ENCODE data around the gene TEAD2.
"Not testable (repeated sequence)": the region's sequence is repeated elsewhere in the genome, so short reads cannot be mapped to it uniquely, and the experiment has no call there.

Gene TEAD2

DNA sequence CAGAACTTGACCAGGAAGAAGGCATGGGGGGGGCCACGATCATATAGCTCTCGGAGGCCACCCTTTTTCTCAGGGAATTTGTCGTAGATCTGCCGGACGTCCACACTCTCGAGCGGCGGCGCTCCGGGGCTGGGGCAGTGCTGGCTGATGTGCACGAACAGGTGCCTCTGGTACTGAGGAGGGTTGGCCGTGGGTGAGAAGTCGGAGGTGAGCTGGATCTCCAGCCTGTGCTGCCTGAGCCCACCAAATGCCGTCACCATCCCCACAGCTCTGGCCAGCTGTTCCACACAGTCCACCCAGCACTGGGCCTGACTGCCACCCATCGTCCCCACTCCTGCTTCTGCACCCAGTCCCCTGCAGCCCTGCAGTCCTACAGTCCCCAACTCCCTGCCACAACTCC, 15.0 kb downstream of the TEAD2 start:
- DNase-seq, result no peak

DNA sequence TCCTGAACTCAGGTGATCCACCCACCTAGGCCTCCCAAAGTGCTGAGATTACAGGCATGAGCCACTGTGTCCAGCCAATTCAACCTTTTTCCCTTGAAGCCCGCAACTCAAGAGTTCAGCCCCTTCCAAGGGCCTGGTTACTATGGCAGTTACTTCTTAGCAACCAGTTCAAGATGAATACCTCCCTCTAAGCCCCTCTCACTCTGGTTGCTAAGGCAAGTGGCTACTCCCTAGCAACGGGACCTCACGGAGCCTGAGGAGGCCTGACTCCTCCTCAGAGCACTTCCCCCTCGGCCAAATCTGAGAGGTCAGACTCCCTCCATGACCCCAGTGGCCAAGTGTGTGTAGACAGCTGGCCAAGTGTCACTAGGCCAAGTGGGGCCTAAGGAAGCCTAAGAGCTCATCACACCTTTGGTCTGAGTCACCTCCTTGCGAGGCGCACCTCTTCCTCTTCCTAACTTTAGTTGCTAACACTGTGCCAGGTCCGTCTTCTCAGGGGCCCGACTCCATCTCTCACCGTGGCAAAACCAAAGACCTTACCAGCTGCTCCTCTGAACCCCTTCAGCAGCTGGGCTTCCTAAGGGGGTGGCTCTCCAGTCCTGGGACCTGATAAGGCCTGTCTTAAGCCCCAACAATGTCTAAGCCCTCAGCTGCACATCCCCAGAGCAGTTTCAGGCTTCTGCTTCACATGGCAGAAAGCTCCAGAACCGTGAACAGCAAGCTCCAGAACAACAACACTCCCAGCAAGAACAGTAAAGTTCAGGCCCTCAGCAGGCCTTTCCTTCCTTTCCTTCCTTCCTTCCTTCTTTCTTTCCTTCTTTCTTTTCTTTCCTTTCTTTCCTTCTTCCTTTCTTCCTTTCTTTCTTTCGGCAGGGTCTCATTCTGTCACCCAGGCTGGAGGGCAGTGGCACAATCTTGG, 17.5 kb downstream of the TEAD2 start:
- no peak for DNase-seq

DNA sequence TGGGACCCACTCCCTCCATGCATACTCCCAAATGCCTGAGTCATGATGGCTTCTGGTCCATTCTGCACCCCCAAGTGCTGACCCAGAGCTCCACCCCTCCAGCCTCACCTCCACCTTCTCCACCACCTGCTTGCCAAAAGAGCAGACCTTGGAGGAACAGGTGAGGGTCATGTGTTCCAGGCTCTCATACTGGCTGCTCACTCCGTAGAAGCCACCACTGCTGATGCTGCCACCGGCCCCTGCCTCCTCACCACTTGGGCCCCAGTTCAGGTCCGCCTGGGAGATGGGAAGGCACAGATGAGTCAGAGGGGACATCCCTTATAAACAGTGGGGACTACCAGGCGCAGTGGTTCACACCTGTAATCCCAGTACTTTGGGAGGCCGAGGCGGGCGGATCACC, 19.1 kb downstream of the TEAD2 start:
- DNase-seq, result no peak

DNA sequence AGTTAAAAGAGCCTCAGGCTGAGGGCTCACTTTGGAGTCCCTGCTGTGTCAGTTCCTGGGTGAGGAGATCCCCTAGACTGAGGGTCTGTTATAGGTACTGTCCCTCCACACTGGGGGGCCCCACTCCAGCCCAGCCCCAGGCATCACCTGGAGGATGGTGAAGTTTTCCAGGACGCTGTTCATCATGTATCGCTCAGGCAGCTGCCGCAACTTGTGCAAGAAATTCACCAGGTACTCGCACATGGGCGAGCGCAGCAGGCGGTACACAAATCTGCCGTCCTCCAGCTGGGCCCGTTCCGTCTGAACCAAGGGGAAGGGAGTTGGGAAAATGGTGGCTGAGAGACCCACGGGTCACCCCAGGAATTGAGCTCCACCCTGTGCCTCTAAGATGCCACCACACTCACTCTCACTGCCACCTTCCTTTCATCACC, 19.9 kb downstream of the TEAD2 start:
- DNase-seq, result no peak

DNA sequence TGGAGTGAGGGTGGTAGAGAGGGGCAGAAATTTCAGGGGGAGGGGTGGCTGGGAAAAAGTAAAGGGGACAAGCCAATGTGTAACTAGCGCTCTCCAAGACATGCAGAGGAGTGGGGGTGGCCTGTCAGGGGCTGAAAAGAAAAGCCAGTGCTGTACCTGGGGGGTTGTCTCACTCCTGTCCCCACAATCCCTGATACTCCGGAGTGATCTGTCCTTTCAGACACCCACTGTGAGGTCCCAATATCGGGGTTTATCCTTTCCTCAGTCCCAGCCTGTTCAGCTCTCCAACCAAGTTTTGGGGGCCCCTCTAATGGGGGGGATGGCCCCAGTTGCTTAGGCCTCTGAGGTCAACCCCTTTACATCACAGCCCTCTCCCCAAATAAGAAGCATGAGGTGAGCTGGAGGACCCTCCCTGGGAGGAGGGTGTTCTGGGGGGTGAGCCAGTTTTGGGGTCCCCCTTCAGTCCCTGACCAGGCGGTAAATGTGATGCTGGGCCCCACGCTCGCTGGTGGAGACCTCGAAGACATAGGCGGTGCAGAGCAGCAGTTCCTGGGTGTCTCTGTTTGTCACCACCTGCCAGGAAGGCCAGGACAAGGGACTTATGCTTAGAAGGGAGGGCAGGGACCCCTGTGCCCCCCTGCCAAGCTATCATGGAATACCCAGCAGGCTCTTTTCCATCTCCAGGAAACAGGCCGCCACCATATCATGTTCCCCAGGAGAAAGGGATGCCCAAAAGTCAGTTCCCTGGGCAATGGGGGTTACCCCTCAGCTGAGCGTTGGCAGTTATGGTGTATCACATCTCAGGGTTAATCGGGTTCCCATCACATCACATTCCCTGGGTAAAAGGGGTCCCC, 21.1 kb downstream of the TEAD2 start:
- no peak for DNase-seq

DNA sequence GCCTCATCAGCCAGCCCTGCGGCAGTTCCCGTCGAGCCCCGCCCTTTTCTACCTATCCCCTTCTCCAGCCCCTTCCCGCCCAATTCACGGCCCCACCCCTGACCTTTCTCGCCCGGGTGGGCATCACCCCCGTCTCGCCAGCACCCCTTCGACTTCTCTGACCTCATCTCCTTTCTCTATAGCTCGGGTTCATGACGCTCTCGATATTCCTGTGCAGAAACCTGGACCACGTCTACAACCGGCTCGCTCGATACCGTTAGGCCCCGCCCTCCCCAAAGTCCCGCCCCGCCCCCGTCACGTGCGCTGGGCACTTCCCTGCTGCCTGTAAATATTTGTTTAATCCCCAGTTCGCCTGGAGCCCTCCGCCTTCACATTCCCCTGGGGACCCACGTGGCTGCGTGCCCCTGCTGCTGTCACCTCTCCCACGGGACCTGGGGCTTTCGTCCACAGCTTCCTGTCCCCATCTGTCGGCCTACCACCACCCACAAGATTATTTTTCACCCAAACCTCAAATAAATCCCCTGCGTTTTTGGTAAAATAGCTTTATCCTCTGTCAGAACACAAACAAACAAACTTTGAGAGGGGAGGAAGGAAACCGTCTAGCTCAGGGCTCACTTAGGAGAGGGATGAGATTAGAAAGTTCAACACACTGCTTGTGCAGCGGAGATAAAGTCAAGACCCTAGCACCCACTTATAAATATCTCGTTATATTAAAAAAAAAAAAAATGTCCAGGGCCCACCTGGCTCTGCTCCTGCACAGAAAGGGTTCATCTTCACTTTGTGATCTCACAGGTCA, 21.9 kb downstream of the TEAD2 start:
- DNase-seq, result peak; percentile 70

DNA sequence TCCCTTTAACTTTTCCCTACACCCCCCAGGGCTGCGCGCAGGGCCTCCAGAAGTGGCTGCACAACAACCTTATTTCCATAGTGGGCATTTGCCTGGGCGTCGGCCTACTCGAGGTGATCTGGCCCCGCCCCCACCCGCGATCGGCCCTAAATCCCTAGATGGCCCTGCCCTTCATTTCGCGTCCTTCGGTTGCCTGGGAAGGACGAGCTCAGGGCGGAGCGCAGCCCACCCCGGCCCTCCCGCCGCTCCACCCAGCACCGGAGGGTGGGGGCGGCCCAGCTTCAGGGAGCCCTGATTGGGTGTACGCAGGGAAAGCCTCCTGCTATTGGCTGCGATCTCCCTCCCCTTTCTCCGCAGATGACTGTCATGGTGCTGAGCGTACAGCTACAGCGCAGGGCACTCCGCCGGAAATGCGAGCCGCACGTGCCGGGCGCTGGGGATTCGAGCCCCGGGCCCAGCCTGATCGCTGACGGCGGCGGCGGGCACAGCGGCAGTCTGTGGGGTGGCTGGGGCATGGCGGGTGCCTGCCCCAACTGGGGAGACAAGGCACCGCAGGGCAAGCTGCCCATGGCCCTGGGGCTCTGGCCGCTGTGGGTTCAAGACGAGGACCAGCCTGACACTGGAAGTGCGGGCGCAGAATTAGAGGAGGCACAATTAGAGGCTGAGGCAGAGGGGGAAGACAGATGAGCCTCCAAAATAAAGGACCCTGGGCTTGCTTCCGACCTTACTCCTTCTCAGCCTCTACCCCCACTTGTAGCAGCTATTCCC, 22.7 kb downstream of the TEAD2 start:
- peak; percentile 60 for DNase-seq

DNA sequence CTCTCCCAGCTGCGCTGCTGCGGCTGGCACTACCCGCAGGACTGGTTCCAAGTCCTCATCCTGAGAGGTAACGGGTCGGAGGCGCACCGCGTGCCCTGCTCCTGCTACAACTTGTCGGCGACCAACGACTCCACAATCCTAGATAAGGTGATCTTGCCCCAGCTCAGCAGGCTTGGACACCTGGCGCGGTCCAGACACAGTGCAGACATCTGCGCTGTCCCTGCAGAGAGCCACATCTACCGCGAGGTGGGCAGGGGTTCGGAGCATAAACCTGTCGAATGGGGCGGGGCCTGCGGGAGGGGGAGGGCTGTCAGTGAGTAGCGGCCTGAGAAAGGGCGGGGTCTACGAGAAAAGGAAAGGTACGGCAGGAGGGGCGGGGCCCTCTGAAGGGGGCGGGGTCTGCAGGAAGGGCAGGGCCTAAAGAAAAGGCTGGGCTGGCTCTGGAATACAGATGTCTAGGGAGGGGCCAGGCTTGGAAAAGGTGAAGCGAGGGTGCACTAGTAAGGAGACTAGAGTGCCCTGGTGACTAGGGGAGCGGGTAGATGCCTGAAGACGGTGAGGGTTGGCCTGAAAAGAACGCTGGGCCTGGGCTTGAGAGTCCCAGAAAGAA, 23.4 kb downstream of the TEAD2 start:
- peak; percentile 38 for DNase-seq

DNA sequence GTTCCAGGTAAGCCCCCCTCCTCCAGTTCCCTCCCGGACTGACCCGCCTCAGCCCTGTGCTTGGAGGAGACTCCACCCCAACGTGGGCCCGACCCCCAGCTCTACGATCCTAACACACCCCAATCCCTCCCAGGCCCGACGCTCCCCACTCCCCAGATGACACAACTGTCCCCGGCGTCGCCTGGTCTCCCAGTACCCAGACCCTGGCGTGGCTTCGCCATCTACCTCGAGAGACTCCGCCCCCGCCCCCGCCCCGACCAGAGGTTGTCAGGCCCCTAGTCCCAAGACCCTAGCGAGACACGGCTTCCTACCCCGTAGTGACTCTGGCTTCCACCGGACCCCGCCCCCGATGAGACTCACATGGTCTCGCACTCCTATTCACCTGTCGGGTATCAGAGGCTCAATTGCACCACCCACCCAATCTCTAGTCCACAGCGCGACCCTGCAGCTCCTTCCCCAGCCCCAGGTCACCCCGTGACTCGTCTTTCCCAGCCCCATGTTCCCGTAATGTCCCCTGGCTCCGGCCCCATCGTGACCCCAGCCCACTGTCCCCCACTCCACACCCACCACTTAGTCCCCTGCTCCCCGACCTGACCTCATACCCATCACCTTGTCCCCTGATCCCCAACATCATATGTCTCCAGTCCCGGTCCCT, 24.1 kb downstream of the TEAD2 start:
- DNase-seq, result no peak

DNA sequence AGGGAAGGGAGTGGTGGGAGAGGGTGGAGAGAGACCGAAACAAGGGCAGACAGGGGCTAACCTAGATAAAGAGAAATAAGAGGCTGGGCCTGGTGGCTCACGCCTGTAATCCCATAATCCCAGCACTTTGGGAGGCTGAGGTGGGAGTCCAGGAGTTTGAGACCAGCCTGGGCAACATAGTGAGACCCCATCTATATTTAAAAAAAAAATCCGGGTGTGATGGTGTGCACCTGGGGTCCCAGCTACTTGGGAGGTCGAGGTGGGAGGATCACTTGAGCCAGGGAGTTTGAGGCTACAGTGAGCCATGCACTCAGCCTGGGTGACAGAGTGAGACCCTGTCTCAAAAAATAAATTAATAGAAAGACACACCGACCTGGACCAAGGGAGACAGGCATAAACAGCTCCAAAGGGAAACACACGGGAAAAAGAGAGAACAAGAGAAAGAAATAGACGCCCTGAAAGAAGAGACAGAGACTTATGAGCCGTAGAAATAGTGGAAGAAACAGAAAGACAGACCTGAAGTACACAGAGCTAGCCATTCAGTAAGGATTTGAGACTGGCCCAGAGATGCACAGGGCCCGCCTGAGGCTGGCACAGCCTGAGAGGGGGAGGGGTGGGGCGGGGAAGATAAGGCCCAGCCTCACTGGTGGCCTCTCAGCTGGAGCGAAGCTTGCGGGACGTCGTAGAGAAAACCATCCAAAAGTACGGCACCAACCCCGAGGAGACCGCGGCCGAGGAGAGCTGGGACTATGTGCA, 24.8 kb downstream of the TEAD2 start:
- no peak for DNase-seq

DNA sequence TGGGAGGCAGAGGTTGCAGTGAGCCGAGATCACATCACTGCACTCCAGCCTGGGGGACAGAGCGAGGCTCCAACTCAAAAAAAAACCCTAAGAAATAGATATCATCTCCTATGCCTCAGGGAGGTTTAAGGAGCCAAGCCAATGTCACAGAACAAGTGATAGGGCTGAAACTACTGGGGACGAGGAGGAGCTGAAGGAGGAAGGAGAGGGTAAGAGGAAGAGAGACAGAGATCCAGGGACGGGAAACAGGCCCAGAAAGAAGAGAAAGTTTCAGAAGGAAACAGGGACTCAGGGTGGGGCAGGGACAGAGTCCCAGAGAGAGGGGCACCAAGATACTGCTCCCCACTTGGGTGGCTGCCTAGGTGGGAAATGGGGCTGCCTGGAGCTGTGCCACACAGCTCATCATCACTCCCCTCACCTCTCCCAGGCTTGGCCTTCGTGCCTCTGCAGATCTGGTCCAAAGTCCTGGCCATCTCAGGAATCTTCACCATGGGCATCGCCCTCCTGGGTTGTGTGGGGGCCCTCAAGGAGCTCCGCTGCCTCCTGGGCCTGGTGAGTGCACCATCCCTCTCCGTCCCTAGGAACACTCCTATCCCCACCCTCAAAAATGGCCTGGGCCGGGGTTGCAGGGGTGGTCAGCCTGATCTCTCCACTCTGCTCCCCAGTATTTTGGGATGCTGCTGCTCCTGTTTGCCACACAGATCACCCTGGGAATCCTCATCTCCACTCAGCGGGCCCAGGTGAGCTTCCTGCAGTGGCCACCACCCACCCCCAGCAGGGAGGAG, 25.5 kb downstream of the TEAD2 start:
- DNase-seq, result no peak

DNA sequence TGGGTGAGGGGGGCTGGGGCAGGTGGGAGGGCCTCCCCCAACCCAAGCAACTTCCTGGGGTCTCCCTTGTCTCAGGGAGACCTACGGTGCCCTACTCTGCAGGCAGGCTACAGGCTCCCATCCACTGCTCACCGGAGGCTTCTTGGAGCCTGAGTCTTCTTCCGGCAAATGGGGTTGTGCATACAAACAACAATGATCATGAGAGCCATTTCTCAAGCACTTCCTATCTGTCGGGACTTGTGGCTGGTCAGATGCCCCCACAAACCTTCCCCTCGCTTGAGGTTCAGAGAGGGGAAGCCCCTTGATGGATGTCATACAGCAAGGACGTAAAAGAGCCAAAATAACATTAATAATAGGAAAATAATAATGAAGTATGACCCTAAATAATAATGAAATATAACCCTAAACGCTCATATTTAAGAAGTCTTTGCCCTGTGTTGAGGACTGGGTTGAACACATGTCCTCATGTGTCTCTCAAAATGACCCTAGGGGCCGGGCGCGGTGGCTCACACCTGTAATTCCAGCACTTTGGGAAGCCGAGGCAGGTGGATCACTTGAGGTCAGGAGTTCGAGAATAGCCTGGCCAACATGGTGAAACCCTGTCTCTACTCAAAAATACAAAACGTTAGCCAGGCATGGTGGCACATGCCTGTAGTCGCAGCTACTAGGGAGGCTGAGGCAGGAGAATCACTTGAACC, 26.3 kb downstream of the TEAD2 start:
- DNase-seq, result no peak

DNA sequence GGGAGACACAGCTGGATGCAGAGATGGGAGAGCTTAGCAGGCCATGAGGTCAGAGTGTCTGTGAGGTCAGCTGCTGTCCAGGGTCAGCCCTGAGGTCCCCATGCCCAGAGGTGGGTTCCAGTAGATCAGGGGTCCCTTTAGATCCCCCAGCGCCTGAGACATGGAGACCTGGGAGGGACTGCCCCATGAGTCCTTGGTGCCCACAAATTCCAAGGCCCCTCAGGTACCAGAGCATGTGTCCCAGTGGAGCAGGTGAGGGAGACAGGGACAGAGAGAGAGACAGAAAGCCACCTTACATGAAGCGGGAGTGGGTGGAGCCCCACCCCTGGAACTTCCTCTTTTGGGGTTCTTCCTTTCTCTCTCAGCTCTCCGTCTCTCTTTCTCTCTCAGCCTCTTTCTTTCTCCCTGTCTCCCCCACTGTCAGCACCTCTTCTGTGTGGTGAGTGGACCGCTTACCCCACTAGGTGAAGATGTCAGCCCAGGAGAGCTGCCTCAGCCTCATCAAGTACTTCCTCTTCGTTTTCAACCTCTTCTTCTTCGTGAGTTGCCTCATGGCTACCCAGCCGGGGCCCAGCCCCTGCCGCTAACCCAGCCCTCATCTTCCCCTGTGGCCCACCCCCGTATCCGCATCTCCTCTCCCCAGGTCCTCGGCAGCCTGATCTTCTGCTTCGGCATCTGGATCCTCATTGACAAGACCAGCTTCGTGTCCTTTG, 27.0 kb downstream of the TEAD2 start, which contains the start of gene CD37:
Gene CD37, plus strand, starts transcription at position 336 of the 713 bp plus-strand sequence. Its CDS starts 135 bp downstream, at position 471.
- no peak for DNase-seq

DNA sequence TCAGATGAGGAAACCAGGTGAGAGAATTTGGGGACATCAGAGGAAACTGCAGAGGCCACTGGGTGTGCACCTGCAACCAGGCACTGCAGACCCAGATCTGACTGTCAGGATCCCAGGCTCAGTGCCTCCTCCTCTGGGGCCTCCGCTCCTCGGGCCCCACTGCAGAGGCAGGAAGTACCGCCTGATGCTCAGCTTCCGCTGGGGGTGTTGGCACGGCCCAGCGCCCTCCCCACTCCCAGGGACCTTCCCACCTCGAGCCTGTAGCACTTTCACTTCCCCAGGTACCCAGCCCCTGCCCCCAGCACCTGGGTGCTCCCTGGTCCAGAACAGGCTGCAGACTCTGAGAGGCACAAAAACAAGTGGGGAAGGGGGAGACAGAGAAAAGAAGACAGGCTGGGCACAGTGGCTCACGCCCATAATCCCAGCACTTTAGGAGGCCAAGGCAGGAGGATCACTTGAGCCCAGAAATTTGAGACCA, 28.4 kb downstream of the TEAD2 start:
- no peak for DNase-seq

DNA sequence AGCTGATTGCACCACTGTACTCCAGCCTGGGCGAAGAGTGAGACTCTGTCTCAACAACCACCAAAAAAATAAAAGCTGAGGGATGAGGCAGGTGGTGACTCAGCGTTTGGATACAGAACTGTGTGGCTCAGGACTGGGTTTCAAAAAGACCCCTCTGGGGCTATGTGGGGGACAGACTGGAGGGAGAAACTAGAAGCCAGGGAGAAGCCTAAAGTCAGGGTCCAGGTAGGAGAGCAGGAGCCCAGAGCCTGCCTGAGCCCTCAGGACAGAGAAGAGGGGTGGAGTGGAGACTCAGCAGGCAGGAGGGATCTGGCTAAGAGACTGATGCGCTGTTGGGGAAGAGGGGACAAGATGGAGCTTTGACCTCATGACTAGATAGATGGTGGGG, 28.8 kb downstream of the TEAD2 start:
- no peak for DNase-seq

DNA sequence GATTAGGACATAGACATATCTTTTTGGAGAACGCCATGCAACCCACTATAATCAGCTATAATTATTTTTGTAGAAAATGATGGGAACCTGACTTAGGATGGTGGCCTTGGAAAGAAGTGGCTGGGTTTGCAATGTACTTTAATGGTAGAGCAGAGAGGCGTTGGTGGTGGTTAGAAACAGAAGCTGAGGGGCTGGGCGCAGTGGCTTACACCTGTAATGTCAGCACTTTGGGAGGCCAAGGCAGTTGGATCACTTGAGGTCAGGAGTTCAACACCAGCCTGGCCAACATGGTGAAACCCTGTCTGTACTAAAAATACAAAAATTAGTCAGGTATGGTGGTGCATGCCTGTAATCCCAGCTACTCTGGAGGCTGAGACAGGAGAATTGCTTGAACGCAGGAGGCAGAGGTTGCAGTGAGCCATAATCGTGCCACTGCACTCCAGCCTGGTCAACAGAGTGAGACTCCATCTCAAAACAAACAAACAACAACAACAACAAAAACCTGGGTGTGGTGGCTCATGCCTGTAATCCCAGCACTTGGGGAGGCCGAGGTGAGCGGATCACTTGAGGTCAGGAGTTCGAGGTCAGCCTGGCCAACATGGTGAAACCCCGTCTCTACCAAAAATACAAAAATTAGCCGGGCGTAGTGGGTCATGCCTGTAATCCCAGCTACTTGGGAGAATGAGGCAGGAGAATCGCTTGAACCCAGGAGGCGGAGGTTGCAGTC, 29.4 kb downstream of the TEAD2 start:
- not testable (repeated sequence) for DNase-seq

DNA sequence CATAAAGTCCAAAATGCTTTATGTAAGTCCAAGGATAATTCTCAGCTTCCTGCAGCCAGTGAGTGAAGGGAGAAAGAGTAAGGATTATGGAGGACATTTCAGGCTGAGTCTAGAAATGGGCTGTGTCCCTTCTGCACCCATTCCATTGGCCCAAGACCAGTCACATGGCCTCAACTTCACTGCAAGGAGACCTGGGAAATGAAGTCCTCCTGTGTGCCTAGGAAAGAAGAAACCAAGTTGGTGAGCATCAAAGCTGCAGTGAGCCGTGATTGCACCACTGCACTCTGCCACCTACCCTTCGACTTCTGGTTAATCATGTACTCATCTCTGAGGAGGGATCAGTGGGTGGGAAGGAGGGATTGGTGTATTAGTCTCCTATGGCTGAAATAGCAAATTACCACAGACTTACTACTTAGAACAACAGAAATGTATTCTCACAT, 30.6 kb downstream of the TEAD2 start:
- no peak for DNase-seq
